GM12875 (cell line): ENCODE results near the gene NISCH.

Experiments used
- H3K4me3 ChIP-seq: one replicate; pipeline ENCODE4 v1.5.1; 2011; ENCODE audit warnings: low read depth, low read length, control low read depth
- CTCF ChIP-seq: IDR thresholded peaks from 2 replicates; pipeline ENCODE4 v1.5.1; 2011; ENCODE audit warnings: low read depth, mild to moderate bottlenecking, control low read depth, inconsistent platforms, low read length, moderate library complexity, borderline replicate concordance; ENCODE audit not compliant: insufficient read depth

Gene NISCH

GRCh38 chr3:52431459-52432223 is 23.8 kb upstream of the NISCH start:
- no peak for TF ChIP-seq CTCF

GRCh38 chr3:52432225-52432624 is 23.2 kb upstream of the NISCH start:
- no peak overlapping the region for H3K4me3 ChIP-seq
- no peak for TF ChIP-seq CTCF

More at GRCh38 chr3:52431459-52432223, 23.8 kb upstream of the NISCH start:
- no peak overlapping the region for H3K4me3 ChIP-seq

GRCh38 chr3:52432691-52433141 is 22.7 kb upstream of the NISCH start:
- no peak for TF ChIP-seq CTCF
- no peak overlapping the region for H3K4me3 ChIP-seq

- no peak overlapping the region for H3K4me3 ChIP-seq
- TF ChIP-seq CTCF: no peak
Measured at GRCh38 chr3:52433328-52433995, 21.9 kb upstream of the NISCH start.

- no peak for TF ChIP-seq CTCF
Measured at GRCh38 chr3:52433996-52434479, 21.4 kb upstream of the NISCH start.

GRCh38 chr3:52434491-52435115 is 20.8 kb upstream of the NISCH start:
- no peak overlapping the region for H3K4me3 ChIP-seq
- no peak for TF ChIP-seq CTCF

More at GRCh38 chr3:52433996-52434479, 21.4 kb upstream of the NISCH start:
- no peak overlapping the region for H3K4me3 ChIP-seq
